ENCODE results near the gene STAT3.

Gene STAT3

GRCh38 chr17:42317266-42317845 lies 70.9 kb downstream of the STAT3 start:
- peaks cover 22% of the 10 kb centered on the region for H3K4me1 ChIP-seq (ENCODE audit: insufficient read depth, insufficient read length)
- H3K9ac ChIP-seq (ENCODE audit: insufficient read length, low read depth), result no peak overlapping the region
- H3K4me3 ChIP-seq (ENCODE audit: insufficient read length, low read depth), result no peak overlapping the region
- H3K27me3 ChIP-seq (ENCODE audit: insufficient read depth, insufficient read length), result no peaks in the 10 kb centered on the region
- TF ChIP-seq SUZ12 (IDR thresholded peaks at IDR 0.05; ENCODE audit: extremely low read depth, insufficient read depth, insufficient read length), result no peak
- TF ChIP-seq YY1 (IDR thresholded peaks at IDR 0.05; ENCODE audit: insufficient read depth, insufficient read length), result no peak
- no peak for TF ChIP-seq ZNF274 (IDR thresholded peaks at IDR 0.05; ENCODE audit: low read depth, low read length)
- DNase-seq (ENCODE audit: low read depth, low spot score), result no peak
- peaks cover 62% of the 10 kb centered on the region for H3K36me3 ChIP-seq (ENCODE audit: insufficient read depth, insufficient read length, low read length)
- no peaks in the 10 kb centered on the region for H3K9me3 ChIP-seq (ENCODE audit: insufficient read depth, low read length)

- H3K4me3 ChIP-seq (ENCODE audit: insufficient read length, low read depth), result no peak overlapping the region
- H3K4me1 ChIP-seq (ENCODE audit: insufficient read depth, insufficient read length), result peaks cover 26% of the 10 kb centered on the region
- H3K9me3 ChIP-seq (ENCODE audit: insufficient read depth, low read length), result no peaks in the 10 kb centered on the region
- no peak overlapping the region for H3K9ac ChIP-seq (ENCODE audit: insufficient read length, low read depth)
- no peaks in the 10 kb centered on the region for H3K27me3 ChIP-seq (ENCODE audit: insufficient read depth, insufficient read length)
- DNase-seq (ENCODE audit: low read depth, low spot score), result no peak
- peaks cover 56% of the 10 kb centered on the region for H3K36me3 ChIP-seq (ENCODE audit: insufficient read depth, insufficient read length, low read length)
- TF ChIP-seq SUZ12 (IDR thresholded peaks at IDR 0.05; ENCODE audit: extremely low read depth, insufficient read depth, insufficient read length) (no peak), ZNF274 (IDR thresholded peaks at IDR 0.05; ENCODE audit: low read depth, low read length) (no peak), YY1 (IDR thresholded peaks at IDR 0.05; ENCODE audit: insufficient read depth, insufficient read length) (no peak)
Observed at GRCh38 chr17:42316755-42317154, 71.5 kb downstream of the STAT3 start.

- no peak overlapping the region for H3K4me3 ChIP-seq (ENCODE audit: insufficient read length, low read depth)
- TF ChIP-seq YY1 (IDR thresholded peaks at IDR 0.05; ENCODE audit: insufficient read depth, insufficient read length), result no peak
- no peak for TF ChIP-seq ZNF274 (IDR thresholded peaks at IDR 0.05; ENCODE audit: low read depth, low read length)
- TF ChIP-seq SUZ12 (IDR thresholded peaks at IDR 0.05; ENCODE audit: extremely low read depth, insufficient read depth, insufficient read length), result no peak
- H3K9me3 ChIP-seq (ENCODE audit: insufficient read depth, low read length), result no peaks in the 10 kb centered on the region
- H3K4me1 ChIP-seq (ENCODE audit: insufficient read depth, insufficient read length), result peaks cover 27% of the 10 kb centered on the region
- peaks cover 47% of the 10 kb centered on the region for H3K36me3 ChIP-seq (ENCODE audit: insufficient read depth, insufficient read length, low read length)
- H3K9ac ChIP-seq (ENCODE audit: insufficient read length, low read depth), result no peak overlapping the region
- H3K27me3 ChIP-seq (ENCODE audit: insufficient read depth, insufficient read length), result no peaks in the 10 kb centered on the region
- DNase-seq (ENCODE audit: low read depth, low spot score), result no peak
Observed at GRCh38 chr17:42315402-42316156, 72.7 kb downstream of the STAT3 start.

- DNase-seq (ENCODE audit: low read depth, low spot score), result no peak
- Histone ChIP-seq H3K27me3 (ENCODE audit: insufficient read depth, insufficient read length) (no peaks in the 10 kb centered on the region), H3K36me3 (ENCODE audit: insufficient read depth, insufficient read length, low read length) (peaks cover 47% of the 10 kb centered on the region), H3K4me1 (ENCODE audit: insufficient read depth, insufficient read length) (peaks cover 23% of the 10 kb centered on the region), H3K4me3 (ENCODE audit: insufficient read length, low read depth) (no peak overlapping the region), H3K9me3 (ENCODE audit: insufficient read depth, low read length) (no peaks in the 10 kb centered on the region), H3K9ac (ENCODE audit: insufficient read length, low read depth) (no peak overlapping the region)
- TF ChIP-seq SUZ12 (IDR thresholded peaks at IDR 0.05; ENCODE audit: extremely low read depth, insufficient read depth, insufficient read length) (no peak), ZNF274 (IDR thresholded peaks at IDR 0.05; ENCODE audit: low read depth, low read length) (no peak), YY1 (IDR thresholded peaks at IDR 0.05; ENCODE audit: insufficient read depth, insufficient read length) (no peak)
Observed at GRCh38 chr17:42313773-42314566, 74.3 kb downstream of the STAT3 start.

- peaks cover 41% of the 10 kb centered on the region for H3K36me3 ChIP-seq (ENCODE audit: insufficient read depth, insufficient read length, low read length)
- H3K4me1 ChIP-seq (ENCODE audit: insufficient read depth, insufficient read length), result peaks cover 23% of the 10 kb centered on the region
- H3K27me3 ChIP-seq (ENCODE audit: insufficient read depth, insufficient read length), result no peaks in the 10 kb centered on the region
- no peaks in the 10 kb centered on the region for H3K9me3 ChIP-seq (ENCODE audit: insufficient read depth, low read length)
- TF ChIP-seq YY1 (IDR thresholded peaks at IDR 0.05; ENCODE audit: insufficient read depth, insufficient read length), result no peak
- no peak for TF ChIP-seq SUZ12 (IDR thresholded peaks at IDR 0.05; ENCODE audit: extremely low read depth, insufficient read depth, insufficient read length)
- no peak for TF ChIP-seq ZNF274 (IDR thresholded peaks at IDR 0.05; ENCODE audit: low read depth, low read length)
- H3K4me3 ChIP-seq (ENCODE audit: insufficient read length, low read depth), result no peak overlapping the region
- no peak overlapping the region for H3K9ac ChIP-seq (ENCODE audit: insufficient read length, low read depth)
- DNase-seq (ENCODE audit: low read depth, low spot score), result no peak
Observed at GRCh38 chr17:42313389-42313772, 74.9 kb downstream of the STAT3 start.

GRCh38 chr17:42312285-42313130 lies 75.7 kb downstream of the STAT3 start:
- no peak for TF ChIP-seq ZNF274 (IDR thresholded peaks at IDR 0.05; ENCODE audit: low read depth, low read length)
- no peak for TF ChIP-seq SUZ12 (IDR thresholded peaks at IDR 0.05; ENCODE audit: extremely low read depth, insufficient read depth, insufficient read length)
- TF ChIP-seq YY1 (IDR thresholded peaks at IDR 0.05; ENCODE audit: insufficient read depth, insufficient read length), result no peak
- Histone ChIP-seq H3K4me3 (ENCODE audit: insufficient read length, low read depth) (no peak overlapping the region), H3K9ac (ENCODE audit: insufficient read length, low read depth) (peak overlapping the region; percentile 43), H3K27me3 (ENCODE audit: insufficient read depth, insufficient read length) (no peaks in the 10 kb centered on the region), H3K4me1 (ENCODE audit: insufficient read depth, insufficient read length) (peaks cover 23% of the 10 kb centered on the region), H3K9me3 (ENCODE audit: insufficient read depth, low read length) (no peaks in the 10 kb centered on the region), H3K36me3 (ENCODE audit: insufficient read depth, insufficient read length, low read length) (peaks cover 39% of the 10 kb centered on the region)
- DNase-seq (ENCODE audit: low read depth, low spot score), result peak; percentile 70

Data from NT2/D1 (cell line).